KMS-11 (cell line): ENCODE data around the gene PYHIN1.
"Not testable (repeated sequence)": the region's sequence is repeated elsewhere in the genome, so short reads cannot be mapped to it uniquely, and the experiment has no call there.

Experiments used
- H2AFZ ChIP-seq: fragments of 200-600 bp; sonication (generic); 2 replicates; pipeline ENCODE4 v1.6.1; 2016; ENCODE audit warnings: antibody characterized with exemption, mixed run types, low read depth
- H3K27ac ChIP-seq: fragments of 200-600 bp; sonication (generic); 2 replicates; pipeline ENCODE4 v1.6.1; 2016; ENCODE audit warnings: mild to moderate bottlenecking, mixed run types
- H3K27me3 ChIP-seq: fragments of 200-600 bp; sonication (generic); 2 replicates; pipeline ENCODE4 v1.6.1; 2017; ENCODE audit warnings: mild to moderate bottlenecking, low read depth, mixed run types, moderate library complexity; ENCODE audit not compliant: insufficient read depth
- H3K36me3 ChIP-seq: fragments of 200-600 bp; sonication (generic); 2 replicates; pipeline ENCODE4 v1.6.1; 2017; ENCODE audit warnings: mild to moderate bottlenecking, mixed run types; ENCODE audit not compliant: insufficient read depth
- H3K4me1 ChIP-seq: fragments of 200-600 bp; sonication (generic); 2 replicates; pipeline ENCODE4 v1.6.1; 2016; ENCODE audit warnings: mild to moderate bottlenecking, low read depth, mixed run types; ENCODE audit not compliant: poor library complexity, severe bottlenecking
- H3K4me2 ChIP-seq: fragments of 200-600 bp; sonication (generic); 2 replicates; pipeline ENCODE4 v1.7.0; 2016; ENCODE audit warnings: mild to moderate bottlenecking, mixed run types
- H3K4me3 ChIP-seq: fragments of 200-600 bp; sonication (generic); IDR thresholded peaks from 2 replicates; pipeline ENCODE4 v1.6.1; 2017; ENCODE audit warnings: low read depth, low read length, mixed read lengths; ENCODE audit not compliant: insufficient read depth
- H3K79me2 ChIP-seq: fragments of 200-600 bp; sonication (generic); 2 replicates; pipeline ENCODE4 v1.6.1; 2016; ENCODE audit warnings: low read depth, mixed run types; ENCODE audit not compliant: insufficient read depth
- H3K9ac ChIP-seq: fragments of 200-600 bp; sonication (generic); 2 replicates; pipeline ENCODE4 v1.6.1; 2016; ENCODE audit warnings: mild to moderate bottlenecking, mixed run types
- H4K20me1 ChIP-seq: fragments of 200-600 bp; sonication (generic); 2 replicates; pipeline ENCODE4 v1.6.1; 2016; ENCODE audit warnings: mild to moderate bottlenecking, mixed run types; ENCODE audit not compliant: insufficient read depth
- CTCF ChIP-seq: fragments of 200-600 bp; sonication (generic); conservative IDR thresholded peaks from 2 replicates; pipeline ENCODE4 v1.6.1; 2017; ENCODE audit warnings: low read depth, mild to moderate bottlenecking, antibody characterized with exemption, low read length, moderate library complexity, mixed read lengths

PYHIN1 gene

GRCh38 chr1:159005161-159005560, 73.8 kb downstream of the PYHIN1 start:
- no peak for TF ChIP-seq CTCF
- no peaks in the 10 kb centered on the region for H3K36me3 ChIP-seq
- H3K4me3 ChIP-seq: no peak overlapping the region
- no peaks in the 10 kb centered on the region for H4K20me1 ChIP-seq
- H3K9ac ChIP-seq: no peak overlapping the region
- no peak overlapping the region for H3K27ac ChIP-seq
- peaks cover 19% of the 10 kb centered on the region for H3K4me1 ChIP-seq
- H2AFZ ChIP-seq: no peak overlapping the region
- peaks cover 3% of the 10 kb centered on the region; the same call in 1 of the 2 replicates for H3K79me2 ChIP-seq
- no peak overlapping the region for H3K4me2 ChIP-seq
- H3K27me3 ChIP-seq: no peaks in the 10 kb centered on the region; the same call in 1 of the 2 replicates

GRCh38 chr1:159005676-159006075, 74.3 kb downstream of the PYHIN1 start:
- peaks cover 20% of the 10 kb centered on the region for H3K4me1 ChIP-seq
- H3K4me2 ChIP-seq: no peak overlapping the region
- H3K27ac ChIP-seq: no peak overlapping the region
- peaks cover 8% of the 10 kb centered on the region; the same call in 1 of the 2 replicates for H3K79me2 ChIP-seq
- H3K36me3 ChIP-seq: no peaks in the 10 kb centered on the region
- no peaks in the 10 kb centered on the region; the same call in 1 of the 2 replicates for H3K27me3 ChIP-seq
- no peak for TF ChIP-seq CTCF
- no peak overlapping the region for H3K9ac ChIP-seq
- no peak overlapping the region for H2AFZ ChIP-seq
- H3K4me3 ChIP-seq: no peak overlapping the region
- no peaks in the 10 kb centered on the region for H4K20me1 ChIP-seq

GRCh38 chr1:159006210-159006807, 75.0 kb downstream of the PYHIN1 start:
- peaks cover 26% of the 10 kb centered on the region for H3K4me1 ChIP-seq
- not testable (repeated sequence) for H3K27ac ChIP-seq, H3K27me3 ChIP-seq, H2AFZ ChIP-seq, H3K9ac ChIP-seq, H3K36me3 ChIP-seq, H3K4me2 ChIP-seq, H3K4me3 ChIP-seq, H4K20me1 ChIP-seq
- H3K79me2 ChIP-seq: peaks cover 14% of the 10 kb centered on the region; the same call in 1 of the 2 replicates

DNA sequence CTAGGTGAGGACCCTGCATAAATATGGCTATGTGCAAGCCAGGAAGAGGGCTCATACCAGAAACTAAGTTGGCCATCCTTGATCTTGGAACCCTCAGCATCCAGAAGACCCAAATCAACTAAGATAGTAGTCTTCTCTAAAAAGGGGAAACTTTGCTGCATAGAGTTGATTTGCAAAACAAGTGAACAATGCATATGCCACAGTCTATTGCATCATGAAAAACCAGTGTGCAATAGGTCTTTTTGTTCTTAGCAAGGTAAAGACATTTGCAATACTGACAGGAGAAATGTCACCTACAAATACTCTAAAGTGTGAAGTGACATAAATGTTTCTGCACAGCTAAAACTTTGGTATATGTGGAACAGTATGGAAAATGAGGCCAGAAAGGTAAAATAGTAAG, 76.4 kb downstream of the PYHIN1 start:
- Histone ChIP-seq H3K4me3 (no peak overlapping the region), H3K27me3 (no peaks in the 10 kb centered on the region; the same call in 1 of the 2 replicates), H3K27ac (no peak overlapping the region), H3K36me3 (no peaks in the 10 kb centered on the region), H4K20me1 (no peaks in the 10 kb centered on the region), H3K79me2 (peaks cover 21% of the 10 kb centered on the region; the same call in 1 of the 2 replicates), H3K4me2 (no peak overlapping the region), H3K4me1 (peaks cover 40% of the 10 kb centered on the region), H3K9ac (no peak overlapping the region), H2AFZ (no peak overlapping the region)
- TF ChIP-seq CTCF: no peak

DNA sequence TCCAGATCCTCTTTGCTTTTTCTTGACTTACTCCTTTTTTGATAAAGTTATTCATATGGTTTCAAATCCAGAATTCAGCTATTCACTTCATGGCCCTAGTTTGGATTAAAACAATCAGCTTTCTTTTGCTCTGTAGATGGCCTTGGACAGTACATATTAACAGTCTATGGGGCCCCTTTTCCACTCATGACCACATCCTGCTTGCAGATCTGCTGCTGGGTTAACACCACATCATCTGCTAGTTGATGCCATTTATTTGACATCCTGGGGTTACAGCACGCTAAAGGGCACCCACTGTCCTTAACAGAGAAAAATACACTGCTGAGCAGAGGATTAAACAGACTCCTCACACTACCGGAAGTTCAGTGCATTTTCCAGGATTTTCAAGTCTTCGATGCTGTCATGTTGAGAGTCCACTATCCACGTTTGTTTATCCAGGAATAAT, 77.4 kb downstream of the PYHIN1 start:
- H2AFZ ChIP-seq: peak overlapping the region; percentile 79
- peaks cover 41% of the 10 kb centered on the region for H3K4me1 ChIP-seq
- H3K36me3 ChIP-seq: no peaks in the 10 kb centered on the region
- H3K9ac ChIP-seq: no peak overlapping the region
- H4K20me1 ChIP-seq: no peaks in the 10 kb centered on the region
- peak overlapping the region; percentile 82 for H3K4me2 ChIP-seq
- TF ChIP-seq CTCF: no peak
- no peak overlapping the region for H3K27ac ChIP-seq
- H3K79me2 ChIP-seq: peaks cover 26% of the 10 kb centered on the region
- no peaks in the 10 kb centered on the region; the same call in 1 of the 2 replicates for H3K27me3 ChIP-seq
- H3K4me3 ChIP-seq: no peak overlapping the region
